HepG2 (cell line): ENCODE measurements around the gene GSTP1. TPM values are rescaled to one million over a fixed set of nuclear protein-coding genes. Genes with fewer than 3 reads are reported as not detected.

ENCODE experiments used
- ATAC-seq: fragments of 200-7000 bp; cut with Tn5 transposase; 3 replicates; pipeline ENCODE4 v1.9.1; 2020; ENCODE audit warnings: mild to moderate bottlenecking, moderate library complexity
- BruUV-seq: library from RNA; stranded (reverse); fragments of 400-500 nt; replicated peaks from 2 replicates; lab custom pipeline; 2021; lab: Mats Ljungman, UMichigan
- CTCF ChIA-PET: fragments of 300-600 bp; formaldehyde crosslinking; extraction: SDS; loops from one replicate; lab custom pipeline; 2021; ENCODE audit warnings: low total read pairs, inconsistent platforms, low intra/inter-chr PET ratio; lab: Yijun Ruan, JAX
- POLR2A ChIA-PET: fragments of 350-600 bp; sonication (Branson Sonifier 250); formaldehyde crosslinking; loops from one replicate; lab custom pipeline; 2020; ENCODE audit warnings: antibody characterized with exemption, inconsistent platforms; lab: Yijun Ruan, JAX
- DNase-seq: peaks from one replicate; pipeline ENCODE4 v3.0.0-alpha.2; 2015; ENCODE audit warnings: low spot score
- FAIRE-seq: peaks from 3 replicates; lab custom pipeline; 2011; peaks lifted over from hg19 to GRCh38; lab: Jason Lieb, UNC
- H2AFZ ChIP-seq: one replicate; pipeline ENCODE4 v1.6.1; 2011; ENCODE audit warnings: low read length, inconsistent platforms
- H3K27ac ChIP-seq: fragments of 300-600 bp; 3 replicates; pipeline ENCODE4 v1.8.0; 2011; ENCODE audit warnings: mixed run types, mild to moderate bottlenecking, mixed read lengths, low read length, inconsistent platforms; ENCODE audit not compliant: insufficient read depth; ENCODE audit errors: extremely low read length
- H3K27me3 ChIP-seq, 2 experiments: fragments of 200-600 bp in 1 of 2; 2 replicates in 1 of 2; 3 replicates in 1 of 2; pipeline versions ENCODE4 v1.6.0 to v1.8.0; 2011; ENCODE audit warnings: low read length in 2 of 2, mild to moderate bottlenecking in 2 of 2, moderate library complexity in 2 of 2, inconsistent platforms in 1 of 2; ENCODE audit not compliant: insufficient read depth in 2 of 2, control insufficient read depth in 1 of 2
- H3K36me3 ChIP-seq, 2 experiments: fragments of 200-600 bp in 1 of 2; replicated peaks in 1 of 2; 2 replicates in 1 of 2; 3 replicates in 1 of 2; pipeline versions ENCODE4 v1.5.1 to v1.8.0; 2011; ENCODE audit warnings: low read length in 2 of 2, inconsistent platforms in 1 of 2; ENCODE audit not compliant: insufficient read depth in 2 of 2, control insufficient read depth in 1 of 2
- H3K4me1 ChIP-seq: 2 replicates; pipeline ENCODE4 v1.5.1; 2012; ENCODE audit warnings: low read length, inconsistent platforms; ENCODE audit not compliant: insufficient read depth
- H3K4me2 ChIP-seq: 2 replicates; pipeline ENCODE4 v1.6.0; 2011; ENCODE audit warnings: low read depth, low read length, inconsistent platforms
- H3K4me3 ChIP-seq, 3 experiments: fragments of 200-600 bp in 1 of 3; sonication (generic), shearing (Covaris generic) in 1 of 3; replicated peaks in 1 of 3; 2 replicates each; pipeline ENCODE4 v1.5.1; 2011 to 2016; ENCODE audit warnings: low read length in 3 of 3, inconsistent platforms in 2 of 3, low read depth in 2 of 3, mild to moderate bottlenecking in 2 of 3, control low read depth in 1 of 3, mixed read lengths in 1 of 3; ENCODE audit not compliant: insufficient read depth in 1 of 3
- H3K79me2 ChIP-seq: one replicate; pipeline ENCODE4 v1.6.1; 2011; ENCODE audit warnings: low read length, inconsistent platforms; ENCODE audit not compliant: insufficient read depth
- H3K9ac ChIP-seq: 2 replicates; pipeline ENCODE4 v1.6.0; 2011; ENCODE audit warnings: mild to moderate bottlenecking, low read depth, low read length, inconsistent platforms; ENCODE audit not compliant: insufficient read depth
- H3K9me3 ChIP-seq: 2 replicates; pipeline ENCODE4 v1.5.1; 2012; ENCODE audit warnings: mild to moderate bottlenecking, low read length
- H4K20me1 ChIP-seq: 2 replicates; pipeline ENCODE4 v1.6.0; 2011; ENCODE audit warnings: inconsistent platforms, mild to moderate bottlenecking, low read length, moderate library complexity; ENCODE audit not compliant: insufficient read depth
- ARID4A ChIP-seq: sonication (generic); formaldehyde crosslinking; IDR thresholded peaks from 2 replicates; pipeline ENCODE4 v1.5.0; 2020; ENCODE audit warnings: mild to moderate bottlenecking, missing genetic modification reagents, borderline replicate concordance
- CHD2 ChIP-seq: IDR thresholded peaks from 2 replicates; pipeline ENCODE4 v1.6.1; 2011; ENCODE audit warnings: low read depth, low read length, improper control_type of control experiment
- FOSL2 ChIP-seq: sonication (generic); formaldehyde crosslinking; IDR thresholded peaks from 2 replicates; pipeline ENCODE4 v1.4.0; 2020; ENCODE audit warnings: missing genetic modification reagents
- FOXC1 ChIP-seq: sonication (generic); formaldehyde crosslinking; IDR thresholded peaks from 2 replicates; pipeline ENCODE4 v1.8.0; 2022; ENCODE audit warnings: mild to moderate bottlenecking, missing genetic modification reagents, borderline replicate concordance
- HOXA3 ChIP-seq: sonication (generic); formaldehyde crosslinking; IDR thresholded peaks from 2 replicates; pipeline ENCODE4 v1.5.0; 2020; ENCODE audit warnings: missing genetic modification reagents
- NCOR1 ChIP-seq: fragments of 200-600 bp; sonication (generic); IDR thresholded peaks from 2 replicates; pipeline ENCODE4 v1.7.0; 2017; ENCODE audit warnings: antibody characterized with exemption, low read length, borderline replicate concordance
- NONO ChIP-seq, 2 experiments: fragments of 450-650 bp in 1 of 2; sonication (generic) in 1 of 2; formaldehyde crosslinking in 1 of 2; IDR thresholded peaks in 1 of 2; conservative IDR thresholded peaks in 1 of 2; 2 replicates each; pipeline versions ENCODE4 v1.6.1 to v1.8.0; 2017 to 2022; ENCODE audit warnings: mild to moderate bottlenecking in 1 of 2, missing genetic modification reagents in 1 of 2, moderate library complexity in 1 of 2
- TP53 ChIP-seq: sonication (generic); formaldehyde crosslinking; conservative IDR thresholded peaks from 2 replicates; pipeline ENCODE4 v1.4.0; 2020; ENCODE audit warnings: missing genetic modification reagents
- ZNF276 ChIP-seq: sonication (generic); formaldehyde crosslinking; IDR thresholded peaks from 2 replicates; pipeline ENCODE4 v1.4.0; 2020; ENCODE audit warnings: mild to moderate bottlenecking, low read depth, missing genetic modification reagents
- ZNF280D ChIP-seq: sonication (generic); formaldehyde crosslinking; IDR thresholded peaks from 2 replicates; pipeline ENCODE4 v1.5.1; 2020; ENCODE audit warnings: mild to moderate bottlenecking, missing genetic modification reagents
- ZNF629 ChIP-seq: sonication (generic); formaldehyde crosslinking; conservative IDR thresholded peaks from 2 replicates; pipeline ENCODE4 v1.5.0; 2020; ENCODE audit warnings: missing genetic modification reagents
- WGBS: methylation state at CpG from one replicate; pipeline ENCODE4 v1.1.6; 2017; ENCODE audit warnings: low lambda C conversion rate; 5-methylcytosine and 5-hydroxymethylcytosine counted together
- in situ Hi-C: cut with HindIII; loops from 2 replicates; pipeline ENCODE4 v1.10.0; 2017; ENCODE audit warnings: low pct_unique_long_range_greater_than_20kb; ENCODE audit not compliant: extremely low pct_ligation_motif_present
- intact Hi-C: fragments of 100-400 bp; cut with micrococcal nuclease; formaldehyde crosslinking; loops from one replicate; pipeline ENCODE4 v1.10.0; 2022; ENCODE audit not compliant: unreplicated experiment
- polyA plus RNA-seq, 8 experiments: library from polyadenylated mRNA; depleted of rRNA in 3 of 8; stranded (reverse) in 7 of 8; unstranded in 1 of 8; fragments of >200 nt; fragmentation: Illumina TruSeq in 4 of 8; extraction: Trizol in 4 of 8; gene quantifications; 2 replicates each; pipeline versions ENCODE4 v1.2.1 to v1.2.3, GENCODE V29; 2011 to 2016; ENCODE audit warnings: low read depth in 4 of 8, missing spikeins in 1 of 8, mixed read lengths in 1 of 8; ENCODE audit not compliant: insufficient read depth in 1 of 8
- total RNA-seq, 5 experiments: library from RNA; depleted of rRNA; stranded (reverse); fragments of >200 nt; fragmentation: Illumina TruSeq; extraction: Trizol; gene quantifications; 2 replicates each; pipeline ENCODE4 v1.2.3, GENCODE V29; 2016; ENCODE audit warnings: low read depth in 1 of 5

Gene GSTP1
- total and polyA plus RNA-seq, 2 of the 13 experiments (the other 11 are each of a cell fraction or from before 2014, with no cell fraction given) = not detected

DNA sequence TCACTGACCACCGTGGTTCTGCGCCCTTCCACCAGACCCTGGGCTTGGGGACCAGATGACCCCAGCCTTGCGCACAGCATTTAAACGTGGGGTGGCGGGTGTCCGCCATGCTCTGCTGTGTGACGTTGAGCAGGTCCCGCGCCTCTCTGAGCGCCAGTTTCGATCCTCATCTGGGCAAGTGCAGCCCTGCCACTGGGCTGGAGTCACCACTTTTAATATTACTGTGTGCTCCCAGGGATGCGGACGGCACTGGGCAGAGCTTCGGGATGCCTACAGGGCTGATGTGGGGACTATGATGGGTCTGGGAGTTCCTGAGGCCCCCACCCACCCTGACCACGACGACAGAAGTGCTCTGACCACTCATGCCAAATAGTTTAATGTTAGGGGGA is 47.3 kb downstream of the GSTP1 start:
- Histone ChIP-seq H3K4me2 (peak overlapping the region; percentile 83), H3K4me3 (peak overlapping the region; percentile 49 to 86 (median 71)), H2AFZ (no peak overlapping the region), H4K20me1 (no peaks in the 10 kb centered on the region), H3K36me3 (no peaks in the 10 kb centered on the region), H3K9me3 (no peaks in the 10 kb centered on the region), H3K27ac (peak overlapping the region; percentile 84), H3K27me3 (no peaks in the 10 kb centered on the region; a peak in 2 of 5 replicates), H3K4me1 (peaks cover 64% of the 10 kb centered on the region), H3K9ac (peak overlapping the region; percentile 77), H3K79me2 (no peaks in the 10 kb centered on the region)
- ATAC-seq (peak; percentile 0; the same call in 2 of the 3 replicates), DNase-seq (no peak), FAIRE-seq (no peak)
- no TSS peak for BruUV-seq
- CTCF ChIA-PET = interaction anchor here (0.8 to 1.6 kb wide), 2 partner anchors 17 to 28 kb away, joined by 3 to 5 read pairs; no protein-coding TSS in a partner anchor
- POLR2A ChIA-PET = interaction anchor here (1.0 to 4.8 kb wide), 12 partner anchors 9 to 229 kb away, joined by 3 to 52 read pairs (median 8); partner anchors contain the start of genes ACY3, PPP1CA and TBX10
- 48% methylated on average over 16 of the region's 16 CpGs for WGBS
- intact Hi-C loops = loop anchor here (1.0 kb wide), 1 partner anchor 28 kb away; no protein-coding TSS in a partner anchor
- in situ Hi-C loops = no loop called here
- 0 out of 2 replicates have a peak, but pooled peaks have one; percentile 6 for TF ChIP-seq NCOR1
- no peak for TF ChIP-seq TP53
- TF ChIP-seq CHD2 = no peak
- 0 out of 2 replicates have a peak, but pooled peaks have one; percentile 1 for TF ChIP-seq FOSL2 (CRISPR knock-in tag)
- TF ChIP-seq ZNF629 = no peak
- TF ChIP-seq HOXA3 (CRISPR knock-in tag) = peak; percentile 11; the same call in 1 of the 2 replicates
- TF ChIP-seq ARID4A (CRISPR knock-in tag) = no peak
- TF ChIP-seq FOXC1 (CRISPR knock-in tag) = 0 out of 2 replicates have a peak, but pooled peaks have one; percentile 11
- TF ChIP-seq ZNF280D (CRISPR knock-in tag) = 0 out of 2 replicates have a peak, but pooled peaks have one; percentile 14
- TF ChIP-seq NONO (IDR thresholded peaks at IDR 0.05) = no peak
- TF ChIP-seq NONO (CRISPR knock-in tag; conservative IDR thresholded peaks at IDR 0.05) = 0 out of 2 replicates have a peak, but pooled peaks have one; percentile 11
- TF ChIP-seq ZNF276 (CRISPR knock-in tag) = 0 out of 2 replicates have a peak, but pooled peaks have one; percentile 19
